HCT116 (cell line): ENCODE data around the gene TMEM247. TPM values are rescaled to one million over a fixed set of nuclear protein-coding genes. Genes with fewer than 3 reads are reported as not detected.

Experiments used
- ATAC-seq: fragments of 200-7000 bp; cut with Tn5 transposase; 2 replicates; pipeline ENCODE4 v1.9.1; 2020; ENCODE audit warnings: mild to moderate bottlenecking, moderate library complexity
- BruUV-seq: library from RNA; stranded (reverse); fragments of 400-500 nt; replicated peaks from 2 replicates; lab custom pipeline; 2021; lab: Mats Ljungman, UMichigan
- CTCF ChIA-PET: fragments of 300-600 bp; sonication (Branson Sonifier 250); formaldehyde crosslinking; loops from one replicate; lab custom pipeline; 2021; ENCODE audit warnings: antibody characterized with exemption; lab: Charles Lee
- POLR2A ChIA-PET: fragments of 300-600, 350-600 bp; sonication (Branson Sonifier 250); formaldehyde crosslinking; loops from one replicate; lab custom pipeline; 2021; ENCODE audit warnings: antibody characterized with exemption; lab: Charles Lee
- RAD21 ChIA-PET, 2 experiments: fragments of 300-600 bp; sonication (Branson Sonifier 250); formaldehyde crosslinking; loops; one replicate each; lab custom pipeline; 2023; ENCODE audit warnings: low total read pairs in 2 of 2; ENCODE audit not compliant: uncharacterized antibody in 2 of 2, unreplicated experiment in 2 of 2, low non-redundant PET in 1 of 2; lab: Charles Lee
- DNase-seq: peaks from one replicate; pipeline ENCODE4 v3.0.0-alpha.2; 2010; ENCODE audit warnings: low read depth, low spot score
- H2AFZ ChIP-seq: fragments of 200-600 bp; shearing (Covaris generic), sonication (generic); 2 replicates; pipeline ENCODE4 v1.6.1; 2017; ENCODE audit warnings: low read depth, mixed run types, mixed read lengths, antibody characterized with exemption, low read length; ENCODE audit not compliant: poor library complexity, severe bottlenecking
- H3K27ac ChIP-seq: 2 replicates; pipeline ENCODE4 v1.5.1; 2012; ENCODE audit warnings: low read depth, low read length
- H3K27me3 ChIP-seq: fragments of 200-600 bp; sonication (generic); 2 replicates; pipeline ENCODE4 v1.6.1; 2016; ENCODE audit warnings: mixed run types, low read length, mixed read lengths; ENCODE audit not compliant: insufficient read depth
- H3K36me3 ChIP-seq, 2 experiments: fragments of 200-500 bp in 1 of 2; fragments of 200-600 bp in 1 of 2; sonication (Bioruptor generic) in 1 of 2; sonication (generic) in 1 of 2; 2 replicates each; pipeline versions ENCODE4 v1.5.1 to v1.6.1; 2014 to 2016; ENCODE audit warnings: low read length in 2 of 2, inconsistent platforms in 1 of 2, mixed read lengths in 1 of 2, mixed run types in 1 of 2; ENCODE audit not compliant: insufficient read depth in 2 of 2, control insufficient read depth in 1 of 2
- H3K4me1 ChIP-seq, 2 experiments: fragments of 200-600 bp in 1 of 2; sonication (generic) in 1 of 2; 2 replicates each; pipeline versions ENCODE4 v1.5.1 to v1.6.1; 2012 to 2017; ENCODE audit warnings: low read length in 2 of 2, inconsistent platforms in 1 of 2, mild to moderate bottlenecking in 1 of 2, mixed read lengths in 1 of 2, mixed run types in 1 of 2, moderate library complexity in 1 of 2; ENCODE audit not compliant: insufficient read depth in 2 of 2, control insufficient read depth in 1 of 2
- H3K4me2 ChIP-seq: fragments of 200-600 bp; sonication (generic); 2 replicates; pipeline ENCODE4 v1.6.1; 2017; ENCODE audit warnings: mixed run types, low read length, mixed read lengths
- H3K4me3 ChIP-seq, 2 experiments: fragments of 200-600 bp in 1 of 2; sonication (generic) in 1 of 2; replicated peaks in 1 of 2; 2 replicates each; pipeline ENCODE4 v1.5.1; 2011 to 2016; ENCODE audit warnings: low read length in 2 of 2, control low read depth in 1 of 2, low read depth in 1 of 2, mild to moderate bottlenecking in 1 of 2, mixed read lengths in 1 of 2, mixed run types in 1 of 2
- H3K79me2 ChIP-seq: fragments of 200-600 bp; sonication (generic); 2 replicates; pipeline ENCODE4 v1.6.1; 2017; ENCODE audit warnings: mild to moderate bottlenecking, mixed run types, low read length, moderate library complexity, mixed read lengths; ENCODE audit not compliant: insufficient read depth
- H3K9ac ChIP-seq: fragments of 200-600 bp; sonication (generic); 2 replicates; pipeline ENCODE4 v1.6.1; 2016; ENCODE audit warnings: low read length, mixed read lengths
- H3K9me2 ChIP-seq: fragments of 200-600 bp; sonication (generic), shearing (Covaris generic); 2 replicates; pipeline ENCODE4 v1.6.1; 2017; ENCODE audit warnings: mixed run types, mild to moderate bottlenecking, moderate library complexity; ENCODE audit not compliant: insufficient read depth
- H3K9me3 ChIP-seq, 2 experiments: fragments of 200-500 bp in 1 of 2; fragments of 200-600 bp in 1 of 2; sonication (Bioruptor generic) in 1 of 2; sonication (generic) in 1 of 2; 2 replicates each; pipeline ENCODE4 v1.6.1; 2014 to 2017; ENCODE audit warnings: low read length in 2 of 2, mixed read lengths in 2 of 2, inconsistent platforms in 1 of 2, low read depth in 1 of 2, mild to moderate bottlenecking in 1 of 2, mixed run types in 1 of 2, moderate library complexity in 1 of 2; ENCODE audit not compliant: control insufficient read depth in 1 of 2, insufficient read depth in 1 of 2
- H4K20me1 ChIP-seq: fragments of 200-600 bp; sonication (generic), shearing (Covaris generic); 2 replicates; pipeline ENCODE4 v1.6.1; 2017; ENCODE audit warnings: mixed run types, mild to moderate bottlenecking, moderate library complexity; ENCODE audit not compliant: insufficient read depth
- EGR1 ChIP-seq: IDR thresholded peaks from 2 replicates; pipeline ENCODE4 v1.6.1; 2012; ENCODE audit warnings: low read depth
- EZH2phosphoT487 ChIP-seq: fragments of 200-600 bp; IDR thresholded peaks from 2 replicates; pipeline ENCODE4 v1.6.1; 2018; ENCODE audit warnings: antibody characterized with exemption, borderline replicate concordance
- JUND ChIP-seq: IDR thresholded peaks from 2 replicates; pipeline ENCODE4 v1.6.1; 2012
- SP1 ChIP-seq: IDR thresholded peaks from 2 replicates; pipeline ENCODE4 v1.6.1; 2012; ENCODE audit warnings: low read depth
- TCF7L2 ChIP-seq: IDR thresholded peaks from 2 replicates; pipeline ENCODE4 v1.7.0; 2011; ENCODE audit warnings: borderline replicate concordance, inconsistent platforms; ENCODE audit not compliant: insufficient read depth, insufficient read length; ENCODE audit errors: extremely low read depth
- intact Hi-C: fragments of 100-400 bp; cut with micrococcal nuclease; formaldehyde crosslinking; loops from 2 replicates; pipeline ENCODE4 v1.10.0; 2022
- total RNA-seq: library from RNA; stranded (reverse); gene quantifications from one replicate; pipeline ENCODE4 v1.2.1, GENCODE V29; 2021; ENCODE audit not compliant: unreplicated experiment
- TF ChIP-seq, protein P1 (sequence below): IDR thresholded peaks from 2 replicates; pipeline ENCODE4 v1.6.1; 2011; ENCODE audit warnings: mild to moderate bottlenecking, low read length, moderate library complexity; ENCODE audit not compliant: insufficient replicate concordance; ENCODE audit errors: extremely low read depth
- TF ChIP-seq, protein P2 (sequence below), 3 experiments: fragments of 200-600 bp in 1 of 3; sonication (generic) in 1 of 3; IDR thresholded peaks in 2 of 3; conservative IDR thresholded peaks in 1 of 3; 2 replicates each; pipeline ENCODE4 v1.5.1; 2012 to 2017; ENCODE audit warnings: low read depth in 2 of 3, low read length in 2 of 3, antibody characterized with exemption in 1 of 3, borderline replicate concordance in 1 of 3, control low read depth in 1 of 3, mild to moderate bottlenecking in 1 of 3, mixed read lengths in 1 of 3, mixed run types in 1 of 3, moderate library complexity in 1 of 3; ENCODE audit not compliant: insufficient read depth in 1 of 3

Gene TMEM247
- total RNA-seq, 1 experiment from 2014 or later: not detected

DNA sequence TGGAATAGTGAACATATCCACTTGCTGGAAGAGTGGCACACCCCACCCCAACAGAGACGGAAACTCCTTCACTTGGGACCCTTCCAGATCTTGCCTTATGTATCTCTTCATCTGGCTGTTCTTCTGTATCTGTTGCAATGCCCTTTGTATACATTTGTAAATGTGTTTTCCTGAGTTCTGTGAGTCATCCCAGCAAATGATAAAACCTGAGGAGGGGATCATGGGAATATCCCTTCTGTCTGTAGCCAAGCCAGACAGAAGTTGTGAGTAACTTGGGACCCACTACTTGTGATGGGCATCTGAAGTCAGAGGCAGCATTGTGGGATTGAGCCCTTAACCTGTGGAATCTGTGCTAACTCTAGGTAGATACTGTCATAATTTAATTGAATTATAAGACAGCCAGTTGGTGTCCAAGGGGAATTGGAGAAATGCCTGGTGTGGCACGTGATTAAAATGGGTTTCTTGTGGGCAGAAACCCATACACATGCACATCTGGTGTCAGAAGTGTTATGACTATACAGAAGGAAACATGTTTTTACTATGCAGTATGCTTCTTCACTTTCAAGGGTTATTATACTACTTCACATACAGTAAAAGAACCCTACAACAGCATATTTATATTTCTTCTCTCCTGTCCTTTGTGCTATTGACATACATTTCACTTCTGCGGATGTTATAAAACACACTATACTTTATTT lies 32.3 kb upstream of the TMEM247 start:
- Histone ChIP-seq H4K20me1 (no peaks in the 10 kb centered on the region), H3K9me2 (no peaks in the 10 kb centered on the region), H3K36me3 (no peaks in the 10 kb centered on the region), H3K9ac (no peak overlapping the region), H3K9me3 (no peaks in the 10 kb centered on the region), H3K27me3 (no peaks in the 10 kb centered on the region), H3K4me1 (no peaks in the 10 kb centered on the region), H2AFZ (no peak overlapping the region), H3K4me3 (no peak overlapping the region), H3K27ac (no peak overlapping the region), H3K79me2 (no peaks in the 10 kb centered on the region), H3K4me2 (no peak overlapping the region)
- ChIA-PET CTCF (no interaction called here), POLR2A (no interaction called here), RAD21 (no interaction called here)
- intact Hi-C loops: no loop called here
- DNase-seq: no peak
- BruUV-seq: no TSS peak
- TF ChIP-seq JUND: no peak
- TF ChIP-seq, protein P1, sequence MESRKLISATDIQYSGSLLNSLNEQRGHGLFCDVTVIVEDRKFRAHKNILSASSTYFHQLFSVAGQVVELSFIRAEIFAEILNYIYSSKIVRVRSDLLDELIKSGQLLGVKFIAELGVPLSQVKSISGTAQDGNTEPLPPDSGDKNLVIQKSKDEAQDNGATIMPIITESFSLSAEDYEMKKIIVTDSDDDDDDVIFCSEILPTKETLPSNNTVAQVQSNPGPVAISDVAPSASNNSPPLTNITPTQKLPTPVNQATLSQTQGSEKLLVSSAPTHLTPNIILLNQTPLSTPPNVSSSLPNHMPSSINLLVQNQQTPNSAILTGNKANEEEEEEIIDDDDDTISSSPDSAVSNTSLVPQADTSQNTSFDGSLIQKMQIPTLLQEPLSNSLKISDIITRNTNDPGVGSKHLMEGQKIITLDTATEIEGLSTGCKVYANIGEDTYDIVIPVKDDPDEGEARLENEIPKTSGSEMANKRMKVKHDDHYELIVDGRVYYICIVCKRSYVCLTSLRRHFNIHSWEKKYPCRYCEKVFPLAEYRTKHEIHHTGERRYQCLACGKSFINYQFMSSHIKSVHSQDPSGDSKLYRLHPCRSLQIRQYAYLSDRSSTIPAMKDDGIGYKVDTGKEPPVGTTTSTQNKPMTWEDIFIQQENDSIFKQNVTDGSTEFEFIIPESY: no peak
- TF ChIP-seq SP1: no peak
- TF ChIP-seq, protein P2, sequence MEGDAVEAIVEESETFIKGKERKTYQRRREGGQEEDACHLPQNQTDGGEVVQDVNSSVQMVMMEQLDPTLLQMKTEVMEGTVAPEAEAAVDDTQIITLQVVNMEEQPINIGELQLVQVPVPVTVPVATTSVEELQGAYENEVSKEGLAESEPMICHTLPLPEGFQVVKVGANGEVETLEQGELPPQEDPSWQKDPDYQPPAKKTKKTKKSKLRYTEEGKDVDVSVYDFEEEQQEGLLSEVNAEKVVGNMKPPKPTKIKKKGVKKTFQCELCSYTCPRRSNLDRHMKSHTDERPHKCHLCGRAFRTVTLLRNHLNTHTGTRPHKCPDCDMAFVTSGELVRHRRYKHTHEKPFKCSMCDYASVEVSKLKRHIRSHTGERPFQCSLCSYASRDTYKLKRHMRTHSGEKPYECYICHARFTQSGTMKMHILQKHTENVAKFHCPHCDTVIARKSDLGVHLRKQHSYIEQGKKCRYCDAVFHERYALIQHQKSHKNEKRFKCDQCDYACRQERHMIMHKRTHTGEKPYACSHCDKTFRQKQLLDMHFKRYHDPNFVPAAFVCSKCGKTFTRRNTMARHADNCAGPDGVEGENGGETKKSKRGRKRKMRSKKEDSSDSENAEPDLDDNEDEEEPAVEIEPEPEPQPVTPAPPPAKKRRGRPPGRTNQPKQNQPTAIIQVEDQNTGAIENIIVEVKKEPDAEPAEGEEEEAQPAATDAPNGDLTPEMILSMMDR (IDR thresholded peaks at IDR 0.05 in 2 of 3, conservative IDR thresholded peaks at IDR 0.05 in 1 of 3; ENCODE audit: borderline replicate concordance in 1 of 3, insufficient read depth in 1 of 3, low read depth in 2 of 3, low read length in 2 of 3): no peak
- no peak for TF ChIP-seq EGR1
- no peak for TF ChIP-seq EZH2phosphoT487
- no peak for TF ChIP-seq TCF7L2
- ATAC-seq: no peak
